Testis (tissue), 3 donors: ENCODE data around the gene ARSG. TPM values are rescaled to one million over a fixed set of nuclear protein-coding genes. Genes with fewer than 3 reads are reported as not detected.
"Not testable (repeated sequence)": the region's sequence is repeated elsewhere in the genome, so short reads cannot be mapped to it uniquely, and the experiment has no call there.

Experiments
- DNase-seq: peaks from one replicate; pipeline ENCODE4 v3.0.0-alpha.2; 2019
- H3K27ac ChIP-seq, 2 donors: fragments of 200-600 bp; sonication (generic); one replicate each; pipeline ENCODE4 v1.5.1; 2019
- H3K27me3 ChIP-seq: fragments of 200-600 bp; sonication (generic); one replicate; pipeline ENCODE4 v1.5.1; 2019
- H3K36me3 ChIP-seq: fragments of 200-600 bp; sonication (generic); one replicate; pipeline ENCODE4 v1.5.1; 2017; ENCODE audit warnings: low read depth; ENCODE audit errors: missing control alignments
- H3K4me1 ChIP-seq: fragments of 200-600 bp; sonication (generic); one replicate; pipeline ENCODE4 v1.5.1; 2019
- H3K4me3 ChIP-seq, 2 donors: fragments of 200-600 bp; sonication (generic); one replicate each; pipeline ENCODE4 v1.5.1; 2017 to 2019
- H3K9me3 ChIP-seq: fragments of 200-600 bp; sonication (generic); one replicate; pipeline ENCODE4 v1.5.1; 2017
- CTCF ChIP-seq, 3 experiments: fragments of 450-650 bp in 2 of 3; fragments of 200-600 bp in 1 of 3; sonication (generic) in 1 of 3; IDR thresholded peaks; one replicate each; pipeline ENCODE4 v1.5.1; 2016 to 2019; ENCODE audit warnings: antibody characterized with exemption in 3 of 3, mild to moderate bottlenecking in 2 of 3, moderate library complexity in 1 of 3
- POLR2A ChIP-seq: fragments of 450-650 bp; IDR thresholded peaks from one replicate; pipeline ENCODE4 v1.6.1; 2017; ENCODE audit warnings: antibody characterized with exemption, mild to moderate bottlenecking, moderate library complexity
- WGBS, 2 donors: methylation state at CpG; one replicate each; pipeline ENCODE4 v1.1.5; 2018; 5-methylcytosine and 5-hydroxymethylcytosine counted together
- intact Hi-C: fragments of 100-400 bp; cut with DNase I; formaldehyde crosslinking; loops from one replicate; pipeline ENCODE4 v1.15.1; 2023; ENCODE audit warnings: low total_unique reads
- polyA plus RNA-seq: library from polyadenylated mRNA; stranded (reverse); fragments of 350-450 nt; fragmentation: Illumina TruSeq; extraction: RNeasy Lipid Tissue Mini Kit (QIAGEN cat#74804); gene quantifications from one replicate; pipeline ENCODE4 v1.2.3, GENCODE V29; 2014; ENCODE audit warnings: low read depth, low replicate concordance; ENCODE audit not compliant: insufficient read depth
- total RNA-seq, 2 donors: library from RNA; depleted of rRNA; stranded (reverse); fragments of >200 nt; gene quantifications; one replicate each; pipeline ENCODE4 v1.2.3, GENCODE V29; 2016

The ARSG gene
- total and polyA plus RNA-seq, 3 donors from 2014 or later, result 7.4 to 16.9 (median 12.5) TPM

- intact Hi-C loops, result no loop called here
- no peak overlapping the region for H3K4me3 ChIP-seq
Measured at GRCh38 chr17:68347380-68347779, 56.1 kb downstream of the ARSG start.

GRCh38 chr17:68349157-68349556 is 57.9 kb downstream of the ARSG start:
- WGBS, 2 donors, result 71 to 95% methylated on average over 4 of the region's 4 CpGs
- no peaks in the 10 kb centered on the region for H3K27me3 ChIP-seq
- no peak overlapping the region for H3K4me3 ChIP-seq
- intact Hi-C loops, result no loop called here
- H3K4me1 ChIP-seq, result no peaks in the 10 kb centered on the region
- TF ChIP-seq POLR2A, result no peak
- TF ChIP-seq CTCF (IDR thresholded peaks at IDR 0.05), result no peak
- no peak overlapping the region for H3K27ac ChIP-seq
- no peak for DNase-seq
- H3K9me3 ChIP-seq, result no peaks in the 10 kb centered on the region
- no peaks in the 10 kb centered on the region for H3K36me3 ChIP-seq

More at GRCh38 chr17:68347380-68347779, 56.1 kb downstream of the ARSG start:
- DNase-seq, result no peak
- Histone ChIP-seq H3K27me3 (no peaks in the 10 kb centered on the region), H3K4me1 (no peaks in the 10 kb centered on the region), H3K9me3 (no peaks in the 10 kb centered on the region), H3K36me3 (no peaks in the 10 kb centered on the region), H3K27ac (no peak overlapping the region)
- 70 to 75% methylated on average over 6 of the region's 6 CpGs for WGBS, 2 donors
- TF ChIP-seq POLR2A (no peak), CTCF (IDR thresholded peaks at IDR 0.05) (no peak)

- peak; percentile 20 for DNase-seq
- Histone ChIP-seq H3K36me3 (no peaks in the 10 kb centered on the region), H3K4me3 (no peak overlapping the region)
Measured at GRCh38 chr17:68351395-68351794, 60.1 kb downstream of the ARSG start.

GRCh38 chr17:68352041-68352440 is 60.7 kb downstream of the ARSG start:
- TF ChIP-seq POLR2A (no peak), CTCF (IDR thresholded peaks at IDR 0.05) (no peak)
- H3K36me3 ChIP-seq, result no peaks in the 10 kb centered on the region
- H3K9me3 ChIP-seq, result no peaks in the 10 kb centered on the region
- H3K27ac ChIP-seq, result no peak overlapping the region
- WGBS, 2 donors, result 78 to 85% methylated on average over 3 of the region's 3 CpGs
- no peak for DNase-seq
- no peak overlapping the region for H3K4me3 ChIP-seq
- intact Hi-C loops, result no loop called here
- H3K27me3 ChIP-seq, result no peaks in the 10 kb centered on the region
- no peaks in the 10 kb centered on the region for H3K4me1 ChIP-seq

More at GRCh38 chr17:68351395-68351794, 60.1 kb downstream of the ARSG start:
- Histone ChIP-seq H3K4me1 (no peaks in the 10 kb centered on the region), H3K27me3 (no peaks in the 10 kb centered on the region), H3K27ac (no peak overlapping the region), H3K9me3 (no peaks in the 10 kb centered on the region)
- WGBS, 2 donors, result 63 to 72% methylated on average over 7 of the region's 7 CpGs
- TF ChIP-seq POLR2A (no peak), CTCF (IDR thresholded peaks at IDR 0.05) (peak in 1 of 3 experiments; percentile 3)
- intact Hi-C loops, result no loop called here

- WGBS, 2 donors, result 94% methylated on average over 9 of the region's 9 CpGs
- H3K4me1 ChIP-seq, DNase-seq, H3K27me3 ChIP-seq, H3K4me3 ChIP-seq, H3K27ac ChIP-seq, H3K9me3 ChIP-seq, H3K36me3 ChIP-seq, intact Hi-C loops: not testable (repeated sequence)
Measured at GRCh38 chr17:68352671-68353070, 61.4 kb downstream of the ARSG start.
